H9 (cell line): ENCODE measurements around the gene CLIP1. TPM values are rescaled to one million over a fixed set of nuclear protein-coding genes. Genes with fewer than 3 reads are reported as not detected.

Experiments used
- DNase-seq: peaks from one replicate; pipeline ENCODE4 v3.0.0-alpha.2; 2017
- H2AFZ ChIP-seq: one replicate; pipeline ENCODE4 v1.6.1; 2013; ENCODE audit warnings: mild to moderate bottlenecking, low read length, control low read depth, moderate library complexity
- H2AK5ac ChIP-seq: 2 replicates; pipeline ENCODE4 v1.6.1; 2013; ENCODE audit warnings: low read length, control low read depth, mixed read lengths; ENCODE audit not compliant: insufficient read length
- H2BK120ac ChIP-seq: one replicate; pipeline ENCODE4 v1.6.1; 2013; ENCODE audit warnings: low read depth, mild to moderate bottlenecking, low read length, control low read depth, inconsistent platforms; ENCODE audit not compliant: poor library complexity, severe bottlenecking
- H2BK12ac ChIP-seq: 2 replicates; pipeline ENCODE4 v1.6.1; 2013; ENCODE audit warnings: low read length, control low read depth, mixed read lengths, low read depth; ENCODE audit not compliant: insufficient read length
- H2BK15ac ChIP-seq: 2 replicates; pipeline ENCODE4 v1.6.1; 2013; ENCODE audit warnings: low read depth, low read length, control low read depth
- H2BK20ac ChIP-seq: one replicate; pipeline ENCODE4 v1.6.1; 2013; ENCODE audit warnings: low read depth, mild to moderate bottlenecking, low read length, control low read depth, inconsistent platforms; ENCODE audit not compliant: poor library complexity, severe bottlenecking
- H2BK5ac ChIP-seq: 2 replicates; pipeline ENCODE4 v1.6.1; 2013; ENCODE audit warnings: low read length, control low read depth, mixed read lengths; ENCODE audit not compliant: insufficient read length
- H3K14ac ChIP-seq: 2 replicates; pipeline ENCODE4 v1.6.1; 2013; ENCODE audit warnings: low read length, control low read depth; ENCODE audit not compliant: insufficient read depth
- H3K18ac ChIP-seq: 2 replicates; pipeline ENCODE4 v1.6.1; 2013; ENCODE audit warnings: low read depth, mild to moderate bottlenecking, mixed read lengths, low read length, control low read depth; ENCODE audit not compliant: insufficient read length
- H3K23ac ChIP-seq: 2 replicates; pipeline ENCODE4 v1.6.1; 2013; ENCODE audit warnings: low read length, control low read depth, mixed read lengths, low read depth; ENCODE audit not compliant: insufficient read length
- H3K23me2 ChIP-seq: 2 replicates; pipeline ENCODE4 v1.6.1; 2013; ENCODE audit warnings: low read depth, mild to moderate bottlenecking, mixed read lengths, low read length, control low read depth; ENCODE audit not compliant: insufficient read length, poor library complexity, severe bottlenecking
- H3K27ac ChIP-seq: 2 replicates; pipeline ENCODE4 v1.5.1; 2013; ENCODE audit warnings: low read length, control low read depth, mixed read lengths, low read depth; ENCODE audit not compliant: insufficient read length
- H3K27me3 ChIP-seq: 2 replicates; pipeline ENCODE4 v1.6.1; 2013; ENCODE audit warnings: low read length, control low read depth, inconsistent platforms; ENCODE audit not compliant: insufficient read depth
- H3K4ac ChIP-seq: 2 replicates; pipeline ENCODE4 v1.6.1; 2013; ENCODE audit warnings: low read depth, mild to moderate bottlenecking, control low read depth, inconsistent platforms, low read length, moderate library complexity
- H3K4me1 ChIP-seq: 2 replicates; pipeline ENCODE4 v1.6.1; 2013; ENCODE audit warnings: low read length, control low read depth, inconsistent platforms; ENCODE audit not compliant: insufficient read depth
- H3K4me2 ChIP-seq: 2 replicates; pipeline ENCODE4 v1.6.1; 2013; ENCODE audit warnings: low read length, control low read depth, mixed read lengths; ENCODE audit not compliant: insufficient read length, insufficient read depth
- H3K56ac ChIP-seq: 2 replicates; pipeline ENCODE4 v1.6.1; 2013; ENCODE audit warnings: low read depth, mild to moderate bottlenecking, mixed read lengths, low read length, control low read depth; ENCODE audit not compliant: insufficient read length
- H3K79me1 ChIP-seq: 2 replicates; pipeline ENCODE4 v1.6.1; 2013; ENCODE audit warnings: low read depth, mild to moderate bottlenecking, moderate library complexity, low read length, control low read depth, inconsistent platforms; ENCODE audit not compliant: insufficient read depth, poor library complexity, severe bottlenecking
- H3K79me2 ChIP-seq: 2 replicates; pipeline ENCODE4 v1.6.1; 2013; ENCODE audit warnings: low read length, control low read depth, inconsistent platforms; ENCODE audit not compliant: insufficient read depth
- H3K9ac ChIP-seq: 2 replicates; pipeline ENCODE4 v1.6.1; 2013; ENCODE audit warnings: low read length, control low read depth, mixed read lengths; ENCODE audit not compliant: insufficient read length; ENCODE audit errors: extremely low read depth
- H3K9me3 ChIP-seq: one replicate; pipeline ENCODE4 v1.6.1; 2013; ENCODE audit warnings: low read depth, low read length, inconsistent platforms; ENCODE audit not compliant: control insufficient read depth
- H3T11ph ChIP-seq: one replicate; pipeline ENCODE4 v1.6.1; 2013; ENCODE audit warnings: mild to moderate bottlenecking, low read length, control low read depth, inconsistent platforms
- H4K20me1 ChIP-seq: one replicate; pipeline ENCODE4 v1.6.1; 2013; ENCODE audit not compliant: control insufficient read depth, insufficient read length, insufficient read depth
- H4K5ac ChIP-seq: 2 replicates; pipeline ENCODE4 v1.6.1; 2013; ENCODE audit warnings: low read depth, mild to moderate bottlenecking, mixed read lengths, low read length, control low read depth; ENCODE audit not compliant: insufficient read length
- H4K8ac ChIP-seq: replicated peaks from 2 replicates; pipeline ENCODE4 v1.6.1; 2013; ENCODE audit warnings: low read length, control low read depth, mixed read lengths, low read depth; ENCODE audit not compliant: insufficient read length
- H4K91ac ChIP-seq: 2 replicates; pipeline ENCODE4 v1.6.1; 2013; ENCODE audit warnings: low read depth, mild to moderate bottlenecking, moderate library complexity, mixed read lengths, low read length, control low read depth; ENCODE audit not compliant: insufficient read length
- H3K27ac Mint-ChIP-seq, 3 experiments: 2 replicates in 2 of 3; 3 replicates in 1 of 3; pipeline ENCODE4 v1.8.0; 2020 to 2021; ENCODE audit warnings: mixed read lengths in 3 of 3, mild to moderate bottlenecking in 1 of 3, moderate library complexity in 1 of 3
- H3K27me3 Mint-ChIP-seq: 2 replicates; pipeline ENCODE4 v1.8.0; 2021; ENCODE audit warnings: low read depth, mild to moderate bottlenecking, moderate library complexity, mixed read lengths
- H3K36me3 Mint-ChIP-seq, 3 experiments: 2 replicates in 2 of 3; 3 replicates in 1 of 3; pipeline ENCODE4 v1.8.0; 2020 to 2021; ENCODE audit warnings: low read depth in 3 of 3, mixed read lengths in 3 of 3; ENCODE audit not compliant: insufficient read depth in 1 of 3
- H3K4me1 Mint-ChIP-seq, 2 experiments: 2 replicates each; pipeline ENCODE4 v1.8.0; 2020; ENCODE audit warnings: mixed read lengths in 2 of 2
- H3K4me3 Mint-ChIP-seq, 2 experiments: 2 replicates in 1 of 2; 3 replicates in 1 of 2; pipeline ENCODE4 v1.8.0; 2020 to 2021; ENCODE audit warnings: mild to moderate bottlenecking in 2 of 2, mixed read lengths in 2 of 2, moderate library complexity in 1 of 2
- H3K9me3 Mint-ChIP-seq, 2 experiments: 2 replicates in 1 of 2; 3 replicates in 1 of 2; pipeline ENCODE4 v1.8.0; 2020; ENCODE audit warnings: mild to moderate bottlenecking in 2 of 2, mixed read lengths in 2 of 2, moderate library complexity in 1 of 2
- CTCF ChIP-seq: fragments of 200-600 bp; sonication (generic); conservative IDR thresholded peaks from 3 replicates; pipeline ENCODE4 v1.8.0; 2021; ENCODE audit warnings: antibody characterized with exemption, mild to moderate bottlenecking
- WGBS: extraction: QIAGEN DNeasy Blood & Tissue Kit; methylation state at CpG from one replicate; pipeline ENCODE4 v1.1.7; 2013; ENCODE audit warnings: missing lambda C conversion rate, low lambda C conversion rate, mixed read lengths; ENCODE audit not compliant: insufficient read length; ENCODE audit errors: extremely low coverage; 5-methylcytosine and 5-hydroxymethylcytosine counted together
- total RNA-seq: library from RNA; stranded (reverse); gene quantifications from 2 replicates; pipeline ENCODE4 v1.2.1, GENCODE V29; 2021

Gene CLIP1
- total RNA-seq, 1 experiment from 2014 or later, result 23.6 TPM

- no peak for DNase-seq
- Histone ChIP-seq H2AFZ (no peak overlapping the region), H3K79me2 (no peaks in the 10 kb centered on the region), H2BK20ac (no peak overlapping the region), H2AK5ac (no peak overlapping the region), H2BK120ac (no peak overlapping the region), H3K79me1 (no peaks in the 10 kb centered on the region), H3K23me2 (no peaks in the 10 kb centered on the region), H3K27me3 (no peaks in the 10 kb centered on the region), H3K4ac (no peak overlapping the region), H3K27ac (no peak overlapping the region), H3K14ac (no peak overlapping the region), H3K4me1 (no peaks in the 10 kb centered on the region; the same call in 1 of the 2 replicates), H4K91ac (no peak overlapping the region), H2BK15ac (no peak overlapping the region), H2BK5ac (no peak overlapping the region), H4K5ac (no peak overlapping the region), H4K8ac (no peak overlapping the region), H3K9ac (no peak overlapping the region), H2BK12ac (no peak overlapping the region), H3K56ac (no peak overlapping the region), H3K23ac (no peak overlapping the region), H3K4me2 (no peak overlapping the region), H3T11ph (no peak overlapping the region), H4K20me1 (no peaks in the 10 kb centered on the region), H3K18ac (no peak overlapping the region), H3K9me3 (no peaks in the 10 kb centered on the region)
- H3K36me3 Mint-ChIP-seq, result no peaks in the 10 kb centered on the region; a peak in 1 of 7 replicates
- WGBS, result no CpG with 5 or more reads among the region's 15 CpGs
- H3K27ac Mint-ChIP-seq, result no peak overlapping the region; a peak in 1 of 7 replicates
- no peaks in the 10 kb centered on the region; the same call in 1 of the 2 replicates for H3K27me3 Mint-ChIP-seq
- peaks cover 7% of the 10 kb centered on the region in 2 experiments for H3K4me1 Mint-ChIP-seq
- H3K9me3 Mint-ChIP-seq, result no peaks in the 10 kb centered on the region
- TF ChIP-seq CTCF, result no peak
- no peak overlapping the region for H3K4me3 Mint-ChIP-seq
Observed at GRCh38 chr12:122394626-122395194, 27.8 kb downstream of the CLIP1 start.
